ENCODE data around the gene PJA2.
A peak's percentile ranks its signal among the peaks of the same experiment; 100 is the strongest.
"Not testable (repeated sequence)": the region's sequence is repeated elsewhere in the genome, so short reads cannot be mapped to it uniquely, and the experiment has no call there.

PJA2 gene

GRCh38 chr5:109409844-109410388, at the start of gene PJA2:
TSS of gene PJA2 (minus strand) at chr5:109409974. CDS start at chr5:109383433, 26,541 bp downstream.
- DNase-seq: peak; percentile 95

- no peak for DNase-seq
Measured at GRCh38 chr5:109455598-109456096, 45.9 kb upstream of the PJA2 start.

GRCh38 chr5:109454731-109455505, 45.1 kb upstream of the PJA2 start:
- DNase-seq: no peak

- DNase-seq: no peak
Measured at GRCh38 chr5:109453251-109453650, 43.5 kb upstream of the PJA2 start.

- no peak for DNase-seq
Measured at GRCh38 chr5:109452661-109453060, 42.9 kb upstream of the PJA2 start.

GRCh38 chr5:109451146-109451545, 41.4 kb upstream of the PJA2 start:
- no peak for DNase-seq

- no peak for DNase-seq
Measured at GRCh38 chr5:109450129-109450877, 40.5 kb upstream of the PJA2 start.

GRCh38 chr5:109448838-109449237, 39.1 kb upstream of the PJA2 start:
- DNase-seq: no peak

- no peak for DNase-seq
Measured at GRCh38 chr5:109439590-109439989, 29.8 kb upstream of the PJA2 start.

GRCh38 chr5:109426075-109426474, 16.3 kb upstream of the PJA2 start:
- no peak for DNase-seq

- DNase-seq: not testable (repeated sequence)
Measured at GRCh38 chr5:109425521-109425920, 15.7 kb upstream of the PJA2 start.

- no peak for DNase-seq
Measured at GRCh38 chr5:109421956-109422355, 12.2 kb upstream of the PJA2 start.

- DNase-seq: no peak
Measured at GRCh38 chr5:109418712-109419352, 9.1 kb upstream of the PJA2 start.

GRCh38 chr5:109416882-109417281, 7.1 kb upstream of the PJA2 start:
- no peak for DNase-seq

- DNase-seq: not testable (repeated sequence)
Measured at GRCh38 chr5:109413921-109414461, 4.2 kb upstream of the PJA2 start.

- DNase-seq: no peak
Measured at GRCh38 chr5:109413458-109413857, 3.7 kb upstream of the PJA2 start.

- DNase-seq: no peak
Measured at GRCh38 chr5:109412981-109413402, 3.2 kb upstream of the PJA2 start.

- no peak for DNase-seq
Measured at GRCh38 chr5:109411627-109412026, 1.9 kb upstream of the PJA2 start.

- no peak for DNase-seq
Measured at GRCh38 chr5:109411149-109411514, 1.4 kb upstream of the PJA2 start.

- peak; percentile 24 for DNase-seq
Measured at GRCh38 chr5:109410389-109411148, 795 bp upstream of the PJA2 start.

- DNase-seq: peak; percentile 80
Measured at GRCh38 chr5:109408991-109409843, 557 bp downstream of the PJA2 start.
